GM23248 (cell line): ENCODE measurements around the gene CACNA1D. TPM values are rescaled to one million over a fixed set of nuclear protein-coding genes. Genes with fewer than 3 reads are reported as not detected.

Source experiments
- DNase-seq: peaks from one replicate; pipeline ENCODE4 v3.0.0-alpha.2; 2015
- H2AFZ ChIP-seq: fragments of 200-600 bp; sonication (generic); 2 replicates; pipeline ENCODE4 v1.6.1; 2016; ENCODE audit warnings: antibody characterized with exemption
- H3F3A ChIP-seq: fragments of 200-600 bp; sonication (generic); 2 replicates; pipeline ENCODE4 v1.6.1; 2016; ENCODE audit warnings: mild to moderate bottlenecking, antibody characterized with exemption, mixed run types; ENCODE audit not compliant: insufficient read depth
- H3K27ac ChIP-seq: fragments of 200-600 bp; sonication (generic); 2 replicates; pipeline ENCODE4 v1.5.1; 2016; ENCODE audit warnings: mild to moderate bottlenecking
- H3K27me3 ChIP-seq: fragments of 200-600 bp; sonication (generic); replicated peaks from 2 replicates; pipeline ENCODE4 v1.6.1; 2016; ENCODE audit warnings: mild to moderate bottlenecking; ENCODE audit not compliant: insufficient read depth
- H3K36me3 ChIP-seq: fragments of 200-600 bp; sonication (generic); 2 replicates; pipeline ENCODE4 v1.6.1; 2016; ENCODE audit warnings: low read depth, mild to moderate bottlenecking
- H3K4me1 ChIP-seq: fragments of 200-600 bp; sonication (generic); 2 replicates; pipeline ENCODE4 v1.6.1; 2016; ENCODE audit warnings: mild to moderate bottlenecking; ENCODE audit not compliant: insufficient read depth
- H3K4me2 ChIP-seq: fragments of 200-600 bp; sonication (generic); one replicate; pipeline ENCODE4 v1.6.1; 2016; ENCODE audit warnings: mild to moderate bottlenecking; ENCODE audit not compliant: unreplicated experiment
- H3K4me3 ChIP-seq: fragments of 200-600 bp; sonication (generic); 2 replicates; pipeline ENCODE4 v1.5.1; 2016; ENCODE audit warnings: mild to moderate bottlenecking
- H3K79me2 ChIP-seq: fragments of 200-600 bp; sonication (generic); 2 replicates; pipeline ENCODE4 v1.6.1; 2016; ENCODE audit warnings: mild to moderate bottlenecking; ENCODE audit not compliant: insufficient read depth
- H3K9ac ChIP-seq: fragments of 200-600 bp; sonication (generic); 2 replicates; pipeline ENCODE4 v1.6.1; 2016; ENCODE audit warnings: mild to moderate bottlenecking
- H3K9me2 ChIP-seq: fragments of 200-600 bp; sonication (generic); 2 replicates; pipeline ENCODE4 v1.6.1; 2016; ENCODE audit warnings: mixed run types, mild to moderate bottlenecking, moderate library complexity; ENCODE audit not compliant: insufficient read depth
- H3K9me3 ChIP-seq: fragments of 200-600 bp; sonication (generic); one replicate; pipeline ENCODE4 v1.6.1; 2017; ENCODE audit warnings: low read depth
- H4K20me1 ChIP-seq: fragments of 200-600 bp; sonication (generic); 2 replicates; pipeline ENCODE4 v1.6.0; 2016; ENCODE audit not compliant: insufficient read depth
- EZH2 ChIP-seq: fragments of 200-600 bp; sonication (generic); IDR thresholded peaks from 2 replicates; pipeline ENCODE4 v1.6.1; 2018; ENCODE audit warnings: antibody characterized with exemption, mild to moderate bottlenecking; ENCODE audit not compliant: insufficient read depth, poor library complexity, severe bottlenecking
- EZH2phosphoT487 ChIP-seq: fragments of 200-600 bp; sonication (generic); IDR thresholded peaks from 2 replicates; pipeline ENCODE4 v1.6.1; 2018; ENCODE audit warnings: antibody characterized with exemption, moderate library complexity, mild to moderate bottlenecking, low read depth; ENCODE audit not compliant: insufficient read depth
- WGBS, 2 experiments: methylation state at CpG; one replicate each; pipeline ENCODE4 v1.1.6; 2015 to 2017; ENCODE audit warnings: low lambda C conversion rate in 2 of 2, low coverage in 1 of 2; ENCODE audit errors: missing lambda C conversion rate in 2 of 2; 5-methylcytosine and 5-hydroxymethylcytosine counted together
- in situ Hi-C: fragments of 300-500 bp; cut with MboI; formaldehyde crosslinking; loops from 2 replicates; pipeline ENCODE4 v1.15.0; 2020
- polyA plus RNA-seq: library from polyadenylated mRNA; unstranded; fragments of >200 nt; fragmentation: Nextera tagmentation; extraction: Ambion mirVana; gene quantifications from 2 replicates; pipeline ENCODE4 v1.2.1, GENCODE V29; 2016
- total RNA-seq: library from RNA; depleted of rRNA; stranded (reverse); fragments of >200 nt; shearing (Covaris generic); gene quantifications from 2 replicates; pipeline ENCODE4 v1.2.3, GENCODE V29; 2014

CACNA1D gene
- total and polyA plus RNA-seq, 2 experiments from 2014 or later, result not detected

GRCh38 chr3:53691349-53691748, 196.9 kb downstream of the CACNA1D start:
- Histone ChIP-seq H3K27ac (no peak overlapping the region), H3K4me2 (no peak overlapping the region), H3K9me2 (no peaks in the 10 kb centered on the region), H3K27me3 (peaks cover 8% of the 10 kb centered on the region), H3K79me2 (no peaks in the 10 kb centered on the region), H3K9me3 (no peaks in the 10 kb centered on the region), H3K4me1 (no peaks in the 10 kb centered on the region), H3K9ac (no peak overlapping the region), H4K20me1 (no peaks in the 10 kb centered on the region), H3K36me3 (no peaks in the 10 kb centered on the region), H2AFZ (no peak overlapping the region), H3K4me3 (no peak overlapping the region), H3F3A (no peaks in the 10 kb centered on the region)
- 42 to 45% methylated on average over 2 of the region's 2 CpGs for WGBS, 2 experiments
- DNase-seq, result no peak
- in situ Hi-C loops, result no loop called here
- TF ChIP-seq EZH2, result no peak
- TF ChIP-seq EZH2phosphoT487, result no peak

- TF ChIP-seq EZH2phosphoT487 (no peak), EZH2 (no peak)
- Histone ChIP-seq H3K9ac (no peak overlapping the region), H3K36me3 (no peaks in the 10 kb centered on the region), H4K20me1 (no peaks in the 10 kb centered on the region), H3K9me3 (no peaks in the 10 kb centered on the region), H3K4me3 (no peak overlapping the region), H3K27ac (no peak overlapping the region), H3K4me1 (no peaks in the 10 kb centered on the region), H3K79me2 (no peaks in the 10 kb centered on the region), H3K4me2 (no peak overlapping the region), H3F3A (no peaks in the 10 kb centered on the region), H3K9me2 (no peaks in the 10 kb centered on the region), H2AFZ (no peak overlapping the region), H3K27me3 (peaks cover 8% of the 10 kb centered on the region)
- DNase-seq, result no peak
- 84 to 86% methylated on average over 3 of the region's 3 CpGs for WGBS, 2 experiments
- in situ Hi-C loops, result no loop called here
These were observed 197.5 kb downstream of the CACNA1D start for GRCh38 chr3:53691885-53692284.

- Histone ChIP-seq H3K27me3 (peaks cover 4% of the 10 kb centered on the region; the same call in 1 of the 2 replicates), H3K79me2 (no peaks in the 10 kb centered on the region), H3K27ac (no peak overlapping the region), H3K9me3 (no peaks in the 10 kb centered on the region), H3K36me3 (no peaks in the 10 kb centered on the region), H3F3A (no peaks in the 10 kb centered on the region), H3K9me2 (no peaks in the 10 kb centered on the region), H4K20me1 (no peaks in the 10 kb centered on the region), H3K9ac (no peak overlapping the region), H3K4me2 (no peak overlapping the region), H2AFZ (no peak overlapping the region), H3K4me3 (no peak overlapping the region), H3K4me1 (no peaks in the 10 kb centered on the region)
- no peak for TF ChIP-seq EZH2phosphoT487
- TF ChIP-seq EZH2, result no peak
- no peak for DNase-seq
- in situ Hi-C loops, result no loop called here
- WGBS, 2 experiments, result 12 to 23% methylated on average over 2 of the region's 2 CpGs
These were observed 199.0 kb downstream of the CACNA1D start for GRCh38 chr3:53693451-53693850.

- Histone ChIP-seq H3K27ac (no peak overlapping the region), H3K4me3 (no peak overlapping the region), H3K79me2 (no peaks in the 10 kb centered on the region), H3K4me1 (no peaks in the 10 kb centered on the region), H3F3A (no peaks in the 10 kb centered on the region), H3K36me3 (no peaks in the 10 kb centered on the region), H3K9ac (no peak overlapping the region), H3K9me3 (no peaks in the 10 kb centered on the region), H3K4me2 (no peak overlapping the region), H3K9me2 (no peaks in the 10 kb centered on the region), H2AFZ (no peak overlapping the region), H3K27me3 (peaks cover 5% of the 10 kb centered on the region; the same call in 1 of the 2 replicates), H4K20me1 (no peaks in the 10 kb centered on the region)
- in situ Hi-C loops, result no loop called here
- DNase-seq, result no peak
- TF ChIP-seq EZH2phosphoT487, result no peak
- 41 to 60% methylated on average over 3 to 4 of the region's 4 CpGs for WGBS, 2 experiments
These were observed 199.6 kb downstream of the CACNA1D start for GRCh38 chr3:53694046-53694445.

- peaks cover 5% of the 10 kb centered on the region; the same call in 1 of the 2 replicates for H3K27me3 ChIP-seq
- no peak overlapping the region for H3K27ac ChIP-seq
- H3K9me3 ChIP-seq, result no peaks in the 10 kb centered on the region
- H3K36me3 ChIP-seq, result no peaks in the 10 kb centered on the region
- H3K4me2 ChIP-seq, result no peak overlapping the region
- DNase-seq, result no peak
- in situ Hi-C loops, result no loop called here
- no peak overlapping the region for H3K9ac ChIP-seq
- no peaks in the 10 kb centered on the region for H3K79me2 ChIP-seq
- no peak for TF ChIP-seq EZH2phosphoT487
- TF ChIP-seq EZH2, result no peak
- H3K4me3 ChIP-seq, result no peak overlapping the region
- H3K9me2 ChIP-seq, result no peaks in the 10 kb centered on the region
- H2AFZ ChIP-seq, result no peak overlapping the region
- 55 to 58% methylated on average over 15 of the region's 15 CpGs for WGBS, 2 experiments
- no peaks in the 10 kb centered on the region for H3F3A ChIP-seq
- H3K4me1 ChIP-seq, result no peaks in the 10 kb centered on the region
- H4K20me1 ChIP-seq, result no peaks in the 10 kb centered on the region
These were observed 200.4 kb downstream of the CACNA1D start for GRCh38 chr3:53694666-53695323.
